Measurements from ENCODE around the gene RNF186.
"Not testable (repeated sequence)": the region's sequence is repeated elsewhere in the genome, so short reads cannot be mapped to it uniquely, and the experiment has no call there.

The RNF186 gene

GRCh38 chr1:19814681-19815503 lies at the start of gene RNF186:
RNF186 (minus strand) TSS chr1:19815283; CDS start chr1:19815101, 182 bp downstream.
- no peak for DNase-seq (ENCODE audit: low read depth in 2 of 3, low spot score in 2 of 3)

- no peak for DNase-seq (ENCODE audit: low read depth in 2 of 3, low spot score in 2 of 3)
Observed at GRCh38 chr1:19864570-19865160, 49.6 kb upstream of the RNF186 start.

GRCh38 chr1:19862944-19863343 lies 47.9 kb upstream of the RNF186 start:
- no peak for DNase-seq (ENCODE audit: low read depth in 2 of 3, low spot score in 2 of 3)

GRCh38 chr1:19861842-19862530 lies 46.9 kb upstream of the RNF186 start:
- no peak for DNase-seq (ENCODE audit: low read depth in 2 of 3, low spot score in 2 of 3)

GRCh38 chr1:19861034-19861433 lies 46.0 kb upstream of the RNF186 start:
- DNase-seq (ENCODE audit: low read depth in 2 of 3, low spot score in 2 of 3) = no peak

GRCh38 chr1:19860418-19860817 lies 45.3 kb upstream of the RNF186 start:
- DNase-seq (ENCODE audit: low read depth in 2 of 3, low spot score in 2 of 3) = no peak

GRCh38 chr1:19859876-19860275 lies 44.8 kb upstream of the RNF186 start:
- DNase-seq (ENCODE audit: low read depth in 2 of 3, low spot score in 2 of 3) = no peak

GRCh38 chr1:19858893-19859292 lies 43.8 kb upstream of the RNF186 start:
- no peak for DNase-seq (ENCODE audit: low read depth in 2 of 3, low spot score in 2 of 3)

- no peak for DNase-seq (ENCODE audit: low read depth in 2 of 3, low spot score in 2 of 3)
Observed at GRCh38 chr1:19854866-19855265, 39.8 kb upstream of the RNF186 start.

GRCh38 chr1:19852036-19852435 lies 37.0 kb upstream of the RNF186 start:
- no peak for DNase-seq (ENCODE audit: low read depth in 2 of 3, low spot score in 2 of 3)

GRCh38 chr1:19850214-19850613 lies 35.1 kb upstream of the RNF186 start:
- no peak for DNase-seq (ENCODE audit: low read depth in 2 of 3, low spot score in 2 of 3)

- not testable (repeated sequence) for DNase-seq (ENCODE audit: low read depth in 2 of 3, low spot score in 2 of 3)
Observed at GRCh38 chr1:19849307-19849706, 34.2 kb upstream of the RNF186 start.

GRCh38 chr1:19847334-19847733 lies 32.3 kb upstream of the RNF186 start:
- not testable (repeated sequence) for DNase-seq (ENCODE audit: low read depth in 2 of 3, low spot score in 2 of 3)

GRCh38 chr1:19846338-19846737 lies 31.3 kb upstream of the RNF186 start:
- no peak for DNase-seq (ENCODE audit: low read depth in 2 of 3, low spot score in 2 of 3)

GRCh38 chr1:19845555-19845954 lies 30.5 kb upstream of the RNF186 start:
- DNase-seq (ENCODE audit: low read depth in 2 of 3, low spot score in 2 of 3) = no peak

- no peak for DNase-seq (ENCODE audit: low read depth in 2 of 3, low spot score in 2 of 3)
Observed at GRCh38 chr1:19844731-19845495, 29.8 kb upstream of the RNF186 start.

GRCh38 chr1:19840228-19840627 lies 25.1 kb upstream of the RNF186 start:
- DNase-seq (ENCODE audit: low read depth in 2 of 3, low spot score in 2 of 3) = no peak

- no peak for DNase-seq (ENCODE audit: low read depth in 2 of 3, low spot score in 2 of 3)
Observed at GRCh38 chr1:19837866-19838265, 22.8 kb upstream of the RNF186 start.

- no peak for DNase-seq (ENCODE audit: low read depth in 2 of 3, low spot score in 2 of 3)
Observed at GRCh38 chr1:19835578-19835977, 20.5 kb upstream of the RNF186 start.

GRCh38 chr1:19831441-19831840 lies 16.4 kb upstream of the RNF186 start:
- DNase-seq (ENCODE audit: low read depth in 2 of 3, low spot score in 2 of 3) = no peak

- DNase-seq (ENCODE audit: low read depth in 2 of 3, low spot score in 2 of 3) = no peak
Observed at GRCh38 chr1:19828546-19828945, 13.5 kb upstream of the RNF186 start.

Data from activated CD8-positive, alpha-beta memory T cell treated with anti-CD3 and anti-CD28 coated beads for 48 hours (primary cell).